GM21723 (cell line): ENCODE measurements around the gene RANBP9.

Experiments used
- ATAC-seq: cut with Tn5 transposase; IDR thresholded peaks from one replicate; pipeline ENCODE4 v1.9.1; 2021; ENCODE audit warnings: mild to moderate bottlenecking, moderate library complexity; ENCODE audit not compliant: unreplicated experiment

Gene RANBP9

DNA sequence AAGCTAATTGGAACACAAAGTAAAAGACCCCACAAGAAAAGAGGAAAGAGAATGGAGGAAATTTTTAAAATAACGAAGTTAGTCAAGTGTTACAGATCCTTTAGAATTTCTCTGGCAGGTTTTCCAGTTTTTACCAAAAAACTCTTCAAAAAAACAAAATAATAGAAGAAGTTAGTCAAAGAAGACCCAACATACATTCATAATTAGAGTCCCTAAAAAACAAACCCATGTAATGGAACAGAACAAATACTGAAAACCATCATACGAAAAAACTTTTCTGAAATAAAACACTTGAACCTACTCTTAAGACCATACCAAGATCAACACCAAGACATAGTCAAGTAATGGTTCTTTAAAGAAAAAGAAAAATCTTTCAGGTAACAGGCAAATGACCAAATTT lies 31.6 kb downstream of the RANBP9 start:
- no peak for ATAC-seq

- no peak for ATAC-seq
Observed at GRCh38 chr6:13678255-13678983, 33.2 kb downstream of the RANBP9 start.

DNA sequence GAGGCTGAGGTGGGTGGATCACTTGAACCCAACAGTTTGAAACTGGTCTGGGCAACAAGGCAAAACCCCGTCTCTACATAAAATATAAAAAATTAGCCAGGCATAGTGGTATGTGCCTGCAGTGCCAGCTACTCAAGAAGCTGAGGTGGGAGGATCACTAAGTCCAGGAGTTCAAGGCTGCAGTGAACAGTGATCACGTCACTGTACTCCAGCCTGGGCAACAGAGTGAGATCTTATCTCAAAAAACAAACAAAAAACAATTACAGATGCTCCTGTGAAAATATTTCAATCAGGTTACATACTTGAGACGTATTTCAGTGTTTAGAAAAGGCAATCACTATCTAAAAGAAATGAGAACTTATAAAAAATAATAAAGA lies 33.8 kb downstream of the RANBP9 start:
- ATAC-seq, result no peak

- ATAC-seq, result no peak
Observed at GRCh38 chr6:13676551-13677156, 35.0 kb downstream of the RANBP9 start.

DNA sequence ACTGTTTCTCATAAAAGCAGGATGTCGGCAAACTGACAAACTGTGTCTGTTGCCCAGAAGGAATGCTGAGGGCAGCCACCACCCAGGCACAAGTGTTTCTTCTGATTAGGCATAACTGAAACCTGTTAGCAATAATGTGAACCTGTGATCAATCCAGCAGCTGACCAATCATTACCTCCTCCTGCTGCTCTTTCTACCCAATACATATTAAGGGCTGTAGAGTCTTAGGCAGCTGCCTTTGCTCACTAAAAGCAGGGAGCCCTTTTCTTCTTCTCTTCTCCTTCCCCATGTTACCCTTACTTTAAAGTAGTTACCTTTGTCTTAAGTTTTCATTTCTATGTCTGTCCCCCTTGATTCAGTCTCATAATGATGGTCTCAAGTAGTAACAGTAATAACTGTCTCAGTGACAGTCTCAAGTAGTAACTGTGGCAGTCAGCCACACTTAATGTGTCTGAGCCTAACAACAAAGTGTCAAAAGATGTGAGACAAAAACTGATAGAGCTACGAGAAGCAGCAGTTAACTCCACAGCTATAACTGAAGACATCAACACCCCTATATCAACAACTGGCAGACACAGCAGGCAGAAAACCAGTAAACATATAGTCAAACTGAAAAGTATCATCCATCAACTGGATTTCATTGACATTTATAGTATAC lies 37.0 kb downstream of the RANBP9 start:
- ATAC-seq, result no peak

- no peak for ATAC-seq
Observed at GRCh38 chr6:13673825-13674444, 37.7 kb downstream of the RANBP9 start.

DNA sequence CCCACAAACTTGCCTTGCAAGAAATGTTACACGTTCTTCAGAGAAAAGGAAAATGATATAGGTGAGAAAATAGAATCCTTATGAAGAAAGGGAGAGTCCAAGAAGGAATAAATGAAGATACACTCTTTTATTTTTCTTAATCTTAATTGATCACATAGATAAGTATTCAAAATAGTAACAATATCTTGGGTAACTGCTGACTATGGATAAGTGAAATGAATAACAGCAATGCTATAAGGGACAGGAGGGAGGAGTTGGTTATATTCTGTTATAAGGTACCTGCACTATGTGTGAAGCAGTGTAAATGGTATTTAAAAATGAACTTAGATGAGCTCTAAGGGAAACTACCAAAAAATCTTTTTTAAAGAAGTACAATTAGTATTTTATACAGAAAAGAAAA lies 38.3 kb downstream of the RANBP9 start:
- ATAC-seq, result no peak

DNA sequence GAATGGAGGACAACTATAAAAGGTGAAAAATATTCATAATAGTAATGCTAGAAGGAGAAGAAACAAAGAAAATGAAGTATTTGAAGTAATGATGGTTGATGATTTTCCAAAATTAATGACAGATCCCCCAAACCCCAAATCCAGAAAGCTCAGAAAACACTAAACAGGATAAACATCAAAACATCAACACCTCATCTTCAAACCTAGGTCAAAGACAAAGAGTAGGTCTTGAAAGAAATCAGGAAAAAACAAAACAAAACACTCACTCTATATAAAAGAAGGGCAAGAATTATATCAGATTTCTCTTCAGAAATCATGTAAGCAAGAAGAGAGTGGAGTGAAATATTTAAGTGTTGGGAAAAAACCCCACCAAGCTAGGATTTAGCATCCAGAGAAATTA lies 38.7 kb downstream of the RANBP9 start:
- no peak for ATAC-seq

DNA sequence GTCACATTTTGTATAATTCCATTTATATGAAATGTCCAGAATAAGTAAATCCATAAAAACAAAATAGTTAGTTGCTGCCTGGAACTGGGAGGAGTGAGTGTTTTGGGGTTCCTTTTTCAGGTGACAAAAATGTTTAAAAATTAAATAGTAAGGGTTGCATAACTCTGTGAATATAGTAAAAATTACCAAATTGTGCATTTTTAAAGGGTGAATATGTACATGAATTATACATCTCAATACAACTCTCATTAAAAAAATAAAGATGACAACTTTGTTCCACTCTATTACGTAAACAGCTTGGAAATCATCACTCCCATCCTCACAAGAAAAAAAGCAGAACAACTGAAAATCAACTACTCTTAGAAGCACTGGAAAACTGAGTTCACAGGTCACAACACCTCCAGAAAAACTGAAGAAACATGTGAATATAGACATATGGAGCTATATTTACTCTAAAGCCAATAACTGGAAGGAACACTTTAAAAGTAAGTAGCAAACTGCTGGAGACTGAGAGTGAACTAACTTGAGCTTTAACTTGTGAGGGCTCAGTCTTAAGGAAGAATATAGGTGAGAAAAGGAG lies 40.0 kb downstream of the RANBP9 start:
- no peak for ATAC-seq

GRCh38 chr6:13669476-13669875 lies 42.2 kb downstream of the RANBP9 start:
- no peak for ATAC-seq

GRCh38 chr6:13668291-13668928 lies 43.2 kb downstream of the RANBP9 start:
- no peak for ATAC-seq

- no peak for ATAC-seq
Observed at GRCh38 chr6:13667655-13668054, 44.0 kb downstream of the RANBP9 start.

GRCh38 chr6:13666194-13667105 lies 45.2 kb downstream of the RANBP9 start:
- no peak for ATAC-seq

DNA sequence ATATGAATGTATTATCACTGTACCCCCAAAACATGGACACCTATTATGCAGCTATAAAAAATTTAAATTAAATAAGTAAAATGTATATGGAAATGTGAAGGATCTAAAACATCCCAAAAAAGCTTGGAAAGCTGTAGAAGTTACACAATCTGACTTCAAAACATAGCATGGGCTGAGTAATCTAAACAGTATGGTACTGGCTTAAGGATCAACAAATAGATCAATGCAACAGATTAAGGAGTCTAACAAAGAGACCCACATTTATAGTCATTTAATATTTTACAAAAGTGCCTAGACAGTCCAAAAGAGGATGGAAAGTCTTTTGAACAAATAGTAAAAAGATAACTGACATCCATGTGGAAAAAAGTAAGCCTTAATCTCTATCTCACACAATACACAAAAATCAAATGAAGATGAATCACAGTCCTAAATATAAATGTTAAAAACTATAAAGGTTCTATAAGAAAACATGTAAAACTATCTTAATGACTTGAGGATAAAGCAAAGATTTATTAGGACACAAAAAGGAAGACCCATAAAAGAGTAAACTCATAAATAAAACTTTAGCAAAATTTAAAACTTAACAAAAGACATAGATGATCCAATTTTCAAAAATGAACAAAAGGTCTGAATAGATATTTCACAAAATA lies 46.8 kb downstream of the RANBP9 start:
- no peak for ATAC-seq

GRCh38 chr6:13663986-13664385 lies 47.6 kb downstream of the RANBP9 start:
- no peak for ATAC-seq

DNA sequence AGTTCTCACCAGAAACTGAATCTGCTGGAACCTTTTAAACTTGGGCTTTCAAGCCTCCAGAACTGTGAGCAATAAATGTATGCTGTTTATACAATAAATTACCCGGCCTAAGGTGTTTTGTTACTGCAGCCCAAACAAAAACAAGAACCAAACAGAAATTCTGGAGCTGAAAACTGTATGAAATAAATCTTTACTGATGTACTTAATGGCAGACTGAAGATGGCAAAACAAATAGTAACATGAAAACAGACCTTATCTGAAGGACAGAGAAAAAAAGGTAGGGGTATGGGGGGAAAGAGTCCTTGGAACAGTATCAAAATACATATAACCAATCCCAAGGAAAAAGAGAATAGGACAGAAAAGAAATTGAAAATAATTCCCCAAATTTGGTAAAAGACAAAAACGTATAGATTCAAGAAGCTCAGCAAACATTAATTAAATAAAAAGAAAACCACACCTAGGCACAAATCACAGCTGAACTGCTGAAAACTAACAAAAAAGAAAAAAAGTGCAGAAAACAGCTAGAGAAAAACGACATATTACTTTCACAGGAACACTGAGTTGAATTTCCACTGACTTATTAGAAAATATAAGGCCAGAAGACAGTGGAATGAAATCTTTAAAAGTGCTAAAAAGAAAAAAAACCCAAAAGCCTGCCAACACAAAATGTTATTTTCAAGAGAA lies 48.8 kb downstream of the RANBP9 start:
- ATAC-seq, result no peak

DNA sequence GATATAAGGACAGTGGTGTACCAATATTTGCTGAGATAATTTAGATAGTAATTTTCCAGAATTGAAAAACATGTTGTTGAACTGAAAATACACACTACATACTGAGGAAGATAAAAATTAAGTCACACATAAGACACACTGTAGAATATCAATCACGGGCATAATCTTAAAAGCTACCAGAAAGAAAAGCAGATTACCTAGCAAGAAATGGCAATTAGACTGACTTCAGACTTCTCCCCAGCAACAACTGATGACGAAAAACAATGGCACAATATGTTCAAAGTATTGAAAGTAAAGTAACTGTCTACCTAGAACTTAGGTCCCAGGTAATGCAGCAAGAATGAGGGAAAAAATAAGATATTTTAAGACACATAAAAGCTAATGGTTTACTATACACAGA lies 50.0 kb downstream of the RANBP9 start:
- ATAC-seq, result no peak

DNA sequence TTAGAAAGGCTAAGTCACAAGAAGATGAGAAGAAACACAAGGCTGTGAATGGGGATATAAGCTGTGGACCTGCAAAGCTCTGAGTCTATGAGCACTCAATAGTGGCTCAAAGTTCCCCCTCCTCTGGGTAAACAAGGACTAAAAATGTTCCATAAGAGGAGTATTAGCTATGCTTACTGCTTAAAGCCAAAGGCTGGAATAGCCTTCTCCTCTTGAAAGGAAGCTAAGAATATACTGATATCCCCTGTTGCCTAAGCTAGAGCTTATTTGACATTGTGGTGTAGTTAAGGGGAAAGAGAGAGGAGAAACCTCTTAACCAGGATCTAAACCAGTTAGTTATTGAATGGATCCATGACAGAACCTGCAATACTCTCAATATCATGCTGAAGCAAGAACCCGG lies 50.7 kb downstream of the RANBP9 start:
- ATAC-seq, result no peak

DNA sequence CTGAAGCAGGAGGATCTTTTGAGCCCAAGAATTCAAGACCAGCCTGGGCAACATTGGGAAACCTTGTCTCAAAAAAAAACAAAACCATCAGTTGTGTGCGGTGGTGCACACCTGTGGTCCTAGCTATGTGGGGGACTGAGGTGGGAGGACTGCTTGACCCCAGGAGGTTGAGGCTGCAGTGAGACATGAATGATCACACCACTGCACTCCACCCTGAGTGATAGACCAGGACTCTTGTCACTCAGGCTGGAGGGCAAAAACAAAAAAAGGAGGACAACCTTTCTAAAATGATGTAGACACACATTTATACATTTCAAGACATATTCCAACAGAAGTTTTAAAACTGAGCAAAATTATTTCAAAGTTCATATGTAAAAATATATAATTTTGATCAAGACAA lies 51.4 kb downstream of the RANBP9 start:
- no peak for ATAC-seq
